ENCODE measurements around the gene LRMDA.

LRMDA gene

GRCh38 chr10:76248649-76249200 is 817.3 kb downstream of the LRMDA start:
- no peak for DNase-seq (ENCODE audit: low read depth, low spot score)

GRCh38 chr10:76251841-76252671 is 820.6 kb downstream of the LRMDA start:
- DNase-seq (ENCODE audit: low read depth, low spot score), result peak; percentile 45

- no peak for DNase-seq (ENCODE audit: low read depth, low spot score)
Measured at GRCh38 chr10:76252733-76253132, 821.3 kb downstream of the LRMDA start.

DNA sequence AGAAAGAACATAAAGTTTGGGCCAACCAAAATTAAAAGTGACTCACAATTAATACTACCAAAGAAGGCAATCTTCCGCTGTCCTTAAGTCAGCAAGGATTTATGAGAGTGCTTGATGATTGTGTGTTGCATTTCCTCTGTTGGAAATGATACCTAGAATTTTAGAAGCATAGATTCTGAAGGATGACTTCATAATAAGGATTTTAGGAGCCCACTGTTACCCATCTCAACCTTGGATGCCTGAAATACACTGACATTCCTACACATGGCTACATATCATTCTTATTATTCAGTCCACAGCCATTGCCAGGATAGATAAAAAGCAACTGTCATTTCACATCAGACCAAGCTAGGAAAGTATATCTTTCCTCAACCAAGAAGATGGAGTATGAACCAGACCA is 823.8 kb downstream of the LRMDA start:
- DNase-seq (ENCODE audit: low read depth, low spot score), result no peak

DNA sequence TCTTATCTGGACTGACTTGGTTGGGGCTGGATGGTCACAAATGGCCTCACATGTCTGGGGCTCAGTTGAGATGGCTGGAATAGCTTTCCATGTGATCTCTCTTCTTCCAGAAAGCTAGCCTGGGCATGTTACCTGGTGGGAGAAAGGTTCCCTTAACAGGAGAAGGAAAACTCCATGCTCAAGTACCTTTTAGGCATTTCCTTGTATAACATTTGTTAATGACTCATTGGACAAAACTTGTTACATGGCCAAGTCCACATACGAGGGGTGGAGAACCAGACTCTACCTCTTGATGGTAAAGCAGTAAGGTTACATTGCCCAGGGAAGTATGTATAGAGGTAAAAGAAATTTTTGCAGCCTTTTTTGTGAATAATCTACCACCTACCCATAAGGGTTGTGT is 826.4 kb downstream of the LRMDA start:
- DNase-seq (ENCODE audit: low read depth, low spot score), result no peak

- no peak for DNase-seq (ENCODE audit: low read depth, low spot score)
Measured at GRCh38 chr10:76265441-76266113, 834.2 kb downstream of the LRMDA start.

- no peak for DNase-seq (ENCODE audit: low read depth, low spot score)
Measured at GRCh38 chr10:76268530-76268929, 837.1 kb downstream of the LRMDA start.

DNA sequence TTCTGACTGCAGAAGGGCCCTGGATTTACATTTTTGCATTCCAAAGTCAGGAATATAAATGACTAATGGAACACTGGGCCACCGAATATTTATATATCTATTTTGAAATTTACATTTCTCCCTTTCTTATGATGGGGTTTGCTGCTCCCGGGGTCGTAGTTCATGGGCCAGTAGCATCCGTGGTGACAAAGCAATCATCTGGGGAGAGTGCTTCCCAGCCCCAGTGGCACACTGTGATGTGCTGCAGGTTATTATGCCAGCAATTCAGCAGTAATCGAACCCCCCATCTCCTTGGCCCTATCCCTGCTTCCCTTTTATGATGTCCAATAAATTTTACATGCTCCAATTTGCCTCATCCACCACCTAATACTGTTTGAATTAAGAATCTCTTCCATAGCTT is 837.5 kb downstream of the LRMDA start:
- DNase-seq (ENCODE audit: low read depth, low spot score), result no peak

GRCh38 chr10:76270464-76270863 is 839.0 kb downstream of the LRMDA start:
- DNase-seq (ENCODE audit: low read depth, low spot score), result no peak

- no peak for DNase-seq (ENCODE audit: low read depth, low spot score)
Measured at GRCh38 chr10:76274933-76275332, 843.5 kb downstream of the LRMDA start.

- DNase-seq (ENCODE audit: low read depth, low spot score), result no peak
Measured at GRCh38 chr10:76278811-76279460, 847.5 kb downstream of the LRMDA start.

GRCh38 chr10:76281659-76282058 is 850.2 kb downstream of the LRMDA start:
- no peak for DNase-seq (ENCODE audit: low read depth, low spot score)

DNA sequence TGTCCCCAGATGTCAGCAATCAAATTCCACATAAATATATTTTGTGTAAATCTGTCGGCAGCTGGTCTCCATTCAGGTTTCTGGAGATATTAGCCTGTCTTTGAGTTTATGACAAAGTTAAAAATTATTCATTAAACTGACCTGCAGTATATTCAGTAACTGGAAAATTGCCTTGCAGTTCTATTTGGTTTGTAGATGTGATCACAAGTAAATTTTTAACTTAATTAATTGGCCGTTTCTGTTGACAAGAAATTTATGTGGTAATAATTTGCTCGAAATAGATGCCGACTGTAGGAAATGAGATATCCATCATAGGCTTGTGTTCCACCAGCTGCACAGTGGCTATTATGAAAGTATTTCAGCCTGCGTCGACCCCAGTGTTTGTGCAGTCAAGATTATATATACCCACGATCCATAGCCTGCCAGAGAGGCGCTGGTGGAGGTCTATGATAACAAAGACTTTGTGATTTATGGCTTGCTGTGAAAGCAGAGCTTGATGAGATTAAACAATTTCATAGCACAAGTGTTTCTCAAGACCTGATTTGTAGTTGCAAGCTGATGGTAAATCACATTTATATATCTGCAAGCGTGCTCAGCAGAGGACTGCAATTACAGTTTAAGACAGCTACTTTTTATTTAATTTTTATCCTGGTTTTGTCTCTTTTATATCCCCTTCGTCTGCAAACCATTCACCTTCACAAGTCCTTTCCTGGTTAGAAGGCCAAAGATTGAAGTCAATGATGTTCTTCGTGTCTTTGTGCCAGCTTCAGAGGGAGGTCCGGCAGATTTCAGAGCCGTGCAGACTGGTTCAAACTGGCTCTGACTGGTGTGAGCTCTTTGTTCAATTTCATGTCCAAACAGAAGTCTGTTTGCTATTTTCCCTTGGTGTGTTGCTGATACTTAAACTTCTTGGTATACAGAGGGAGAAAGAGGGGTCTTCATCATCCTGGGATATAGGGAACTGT is 850.9 kb downstream of the LRMDA start:
- DNase-seq (ENCODE audit: low read depth, low spot score), result no peak

GRCh38 chr10:76284351-76284750 is 852.9 kb downstream of the LRMDA start:
- no peak for DNase-seq (ENCODE audit: low read depth, low spot score)

DNA sequence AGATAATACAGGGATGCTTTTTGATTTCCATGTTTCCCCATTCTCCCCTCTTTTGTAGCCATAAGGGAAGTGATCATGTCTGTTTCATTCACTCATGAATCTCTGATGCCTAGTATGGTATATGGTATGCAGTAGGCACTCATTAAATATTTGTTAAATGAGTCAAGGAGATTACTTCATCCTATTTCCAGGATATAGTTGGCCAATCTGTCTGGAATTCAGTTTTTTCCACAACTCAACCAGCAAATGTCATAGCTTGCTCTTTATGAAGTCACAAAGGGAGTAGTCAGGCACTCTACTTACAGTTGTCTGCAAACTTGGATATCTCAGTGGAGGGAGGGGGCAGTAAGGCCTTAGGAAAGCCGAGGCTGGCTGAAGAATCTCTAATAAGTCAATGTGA is 853.6 kb downstream of the LRMDA start:
- no peak for DNase-seq (ENCODE audit: low read depth, low spot score)

GRCh38 chr10:76285515-76285914 is 854.1 kb downstream of the LRMDA start:
- no peak for DNase-seq (ENCODE audit: low read depth, low spot score)

DNA sequence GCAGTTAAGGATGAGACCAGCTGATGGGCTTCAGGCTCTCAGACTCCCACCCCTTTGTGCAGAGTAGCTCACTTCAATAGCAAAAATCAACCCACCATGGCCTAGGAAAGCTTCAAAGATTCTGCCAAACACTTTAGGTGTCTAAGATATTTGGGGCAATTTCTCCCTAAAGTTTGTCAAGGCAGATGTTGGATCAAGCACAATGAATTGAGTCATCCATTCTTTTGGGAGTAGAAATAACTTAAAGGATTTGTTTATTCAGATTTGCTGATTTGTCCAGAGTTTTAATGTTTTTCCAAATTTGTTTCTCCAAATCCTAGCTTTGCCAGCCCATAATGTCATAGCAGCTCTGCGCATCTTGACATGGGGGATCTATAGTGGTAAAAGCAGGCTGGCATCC is 855.1 kb downstream of the LRMDA start:
- DNase-seq (ENCODE audit: low read depth, low spot score), result no peak

DNA sequence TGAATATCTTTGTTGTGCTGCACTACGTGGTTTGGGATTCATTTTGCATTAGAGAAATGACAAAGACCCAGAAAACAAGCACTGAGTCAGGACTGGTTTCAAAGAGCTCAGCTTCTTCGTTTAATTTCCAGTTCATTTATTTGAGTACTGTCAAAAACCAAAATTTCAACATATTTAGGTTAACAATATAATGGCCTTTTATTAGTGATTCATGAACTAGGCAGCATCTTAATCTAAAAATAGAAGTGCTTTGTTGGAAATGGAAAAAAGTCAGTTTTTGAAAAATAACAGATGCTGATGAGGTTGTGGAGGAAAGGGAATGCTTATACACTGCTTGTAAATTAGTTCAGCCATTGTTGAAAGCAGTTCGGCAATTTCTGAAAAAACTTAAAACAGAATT is 856.4 kb downstream of the LRMDA start:
- no peak for DNase-seq (ENCODE audit: low read depth, low spot score)

- DNase-seq (ENCODE audit: low read depth, low spot score), result no peak
Measured at GRCh38 chr10:76291175-76291574, 859.8 kb downstream of the LRMDA start.

- DNase-seq (ENCODE audit: low read depth, low spot score), result no peak
Measured at GRCh38 chr10:76291885-76292284, 860.5 kb downstream of the LRMDA start.

GRCh38 chr10:76296957-76297356 is 865.5 kb downstream of the LRMDA start:
- DNase-seq (ENCODE audit: low read depth, low spot score), result no peak
